Mucosa of descending colon (tissue), 3 donors: ENCODE results near the gene ANKRD11. TPM values are rescaled to one million over a fixed set of nuclear protein-coding genes. Genes with fewer than 3 reads are reported as not detected.

Experiments
- ATAC-seq: fragments of 200-7000 bp; cut with Tn5 transposase; one replicate; pipeline ENCODE4 v1.9.1; 2020; ENCODE audit warnings: mild to moderate bottlenecking, moderate library complexity
- DNase-seq, 3 donors: peaks; one replicate each; pipeline ENCODE4 v3.0.0-alpha.2; 2020
- H3K36me3 ChIP-seq: fragments of 200-600 bp; one replicate; pipeline ENCODE4 v1.8.0; 2021; ENCODE audit warnings: low read depth, mild to moderate bottlenecking
- H3K4me1 ChIP-seq: fragments of 200-600 bp; one replicate; pipeline ENCODE4 v1.8.0; 2021; ENCODE audit warnings: low read depth, mild to moderate bottlenecking
- H3K4me3 ChIP-seq: fragments of 200-600 bp; one replicate; pipeline ENCODE4 v1.8.0; 2021; ENCODE audit warnings: mild to moderate bottlenecking
- H3K9me3 ChIP-seq: fragments of 200-600 bp; one replicate; pipeline ENCODE4 v1.8.0; 2021; ENCODE audit warnings: mild to moderate bottlenecking
- CTCF ChIP-seq: fragments of 200-600 bp; IDR thresholded peaks from one replicate; pipeline ENCODE4 v1.8.0; 2022; ENCODE audit warnings: antibody characterized with exemption, mild to moderate bottlenecking
- intact Hi-C, 2 donors: fragments of 100-400 bp; cut with DNase I in 1 of 2; cut with micrococcal nuclease in 1 of 2; formaldehyde crosslinking; loops; one replicate each; pipeline versions ENCODE4 v1.11.0 to v1.11.1; 2022; cut with DNase I, micrococcal nuclease
- total RNA-seq, 3 donors: library from RNA; stranded (reverse); fragmentation: NEBNext Ultra II Directional in 2 of 3; extraction: Animal tissue kit (Norgen Biotek cat#: 25700) in 2 of 3; gene quantifications; one replicate each; pipeline versions ENCODE4 v1.2.1 to v1.2.4, GENCODE V29; 2021 to 2023
- donor health status: DM: no; HTN: no; CAD: no; lungs with moderate emphysema.
- donor health status: DM: no; HTN: no; CAD: no.
- donor health status: DM: no; HTN: yes; CAD: no.

Gene ANKRD11
- total RNA-seq, 3 donors from 2014 or later = 125 to 127 (median 127) TPM

DNA sequence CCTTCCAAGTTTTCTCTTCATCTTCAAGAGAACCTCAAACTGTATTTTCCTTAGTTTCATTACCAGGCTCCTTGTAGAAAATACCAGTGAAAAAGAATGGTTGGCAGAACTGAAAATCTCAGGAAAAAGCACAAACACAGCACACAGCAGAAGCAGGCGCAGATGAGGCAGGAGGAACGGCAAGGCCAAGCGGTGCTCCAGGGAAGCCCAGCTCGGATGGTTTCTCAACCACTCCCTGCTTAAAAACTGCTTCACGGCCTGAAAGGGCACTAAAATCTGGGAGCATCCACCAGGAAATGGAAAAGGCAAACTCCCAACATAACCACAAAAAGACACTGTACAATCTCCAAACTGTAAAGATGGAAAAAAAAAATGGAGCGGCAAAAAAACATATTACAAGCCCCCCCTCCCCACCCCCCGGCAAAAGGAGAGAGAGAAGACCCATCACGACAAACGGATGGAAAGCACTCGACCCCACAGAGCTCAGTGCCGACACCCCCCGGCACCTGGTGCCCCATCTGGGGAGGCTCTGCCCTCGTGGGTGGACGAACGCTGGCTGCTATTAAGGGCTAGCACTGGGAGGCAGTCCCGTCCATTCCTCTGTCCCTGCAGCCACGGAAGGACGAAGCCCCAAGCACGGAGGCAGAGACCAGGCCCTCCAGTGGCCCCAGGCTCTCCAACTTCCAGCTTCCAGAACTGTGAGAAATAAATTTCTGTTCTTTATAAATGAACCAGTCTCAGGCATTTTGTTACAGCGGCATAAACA, 145.3 kb downstream of the ANKRD11 start:
- no peaks in the 10 kb centered on the region for H3K9me3 ChIP-seq
- intact Hi-C loops = no loop called here
- ATAC-seq (peak; percentile 12), DNase-seq (peak in 1 of 3 donors; percentile 38)
- no peaks in the 10 kb centered on the region for H3K36me3 ChIP-seq
- H3K4me1 ChIP-seq = peaks cover 39% of the 10 kb centered on the region
- no peak overlapping the region for H3K4me3 ChIP-seq
- TF ChIP-seq CTCF = no peak

DNA sequence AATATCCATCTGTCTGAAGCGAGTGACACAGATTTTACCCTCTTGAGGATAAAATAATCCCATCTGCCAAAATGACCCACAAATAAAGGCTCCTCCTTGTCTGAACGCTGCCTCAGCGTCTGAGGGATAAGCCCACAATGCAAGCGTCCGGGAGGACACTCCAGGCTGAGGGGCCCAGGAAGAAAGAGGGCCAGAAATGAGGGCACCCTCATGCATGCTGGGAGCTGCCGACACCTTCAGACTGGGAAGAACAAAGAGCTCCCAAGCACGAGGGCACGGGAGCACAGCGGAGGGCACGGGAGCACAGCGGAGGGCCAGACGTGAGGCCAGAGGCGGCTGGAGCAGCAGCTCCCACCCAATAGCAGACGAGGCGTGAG, 145.9 kb downstream of the ANKRD11 start:
- ATAC-seq = no peak
- Histone ChIP-seq H3K9me3 (no peaks in the 10 kb centered on the region), H3K36me3 (no peaks in the 10 kb centered on the region), H3K4me3 (no peak overlapping the region), H3K4me1 (peaks cover 39% of the 10 kb centered on the region)
- intact Hi-C loops = no loop called here
- DNase-seq = no peak
- TF ChIP-seq CTCF = no peak

- H3K4me1 ChIP-seq = peaks cover 39% of the 10 kb centered on the region
- peak; percentile 49 to 70 (median 68) for DNase-seq
- no peaks in the 10 kb centered on the region for H3K36me3 ChIP-seq
- TF ChIP-seq CTCF = no peak
- H3K4me3 ChIP-seq = no peak overlapping the region
- H3K9me3 ChIP-seq = no peaks in the 10 kb centered on the region
- intact Hi-C loops = no loop called here
- peak; percentile 74 for ATAC-seq
Observed at GRCh38 chr16:89343501-89344457, 146.6 kb downstream of the ANKRD11 start.

- ATAC-seq (no peak), DNase-seq (no peak)
- no peaks in the 10 kb centered on the region for H3K36me3 ChIP-seq
- intact Hi-C loops = no loop called here
- TF ChIP-seq CTCF = no peak
- H3K9me3 ChIP-seq = no peaks in the 10 kb centered on the region
- H3K4me3 ChIP-seq = no peak overlapping the region
- H3K4me1 ChIP-seq = peaks cover 39% of the 10 kb centered on the region
Observed at GRCh38 chr16:89341697-89342694, 148.4 kb downstream of the ANKRD11 start.

DNA sequence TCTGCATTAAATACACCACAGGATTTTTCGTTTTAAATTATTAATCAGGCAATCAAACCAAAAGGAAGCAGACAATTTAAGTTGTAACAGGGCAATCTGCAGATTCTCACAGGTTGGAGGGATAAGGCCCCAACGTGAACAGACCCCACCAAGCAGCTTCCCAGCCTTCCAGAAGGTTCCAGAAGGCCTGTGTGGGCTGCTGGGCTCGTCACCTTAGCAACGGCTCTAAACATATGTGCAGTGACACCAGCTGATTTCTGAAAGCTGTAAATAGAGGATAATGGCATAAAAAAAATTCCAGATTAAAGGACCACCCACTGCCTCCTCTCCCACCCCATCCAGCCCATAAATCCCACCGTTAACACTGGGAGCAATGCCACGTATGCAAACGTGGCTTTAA, 149.1 kb downstream of the ANKRD11 start:
- ATAC-seq = no peak
- no peak for TF ChIP-seq CTCF
- Histone ChIP-seq H3K36me3 (no peaks in the 10 kb centered on the region), H3K9me3 (no peaks in the 10 kb centered on the region), H3K4me3 (no peak overlapping the region), H3K4me1 (peaks cover 33% of the 10 kb centered on the region)
- intact Hi-C loops = no loop called here
- no peak for DNase-seq
